ENCODE data around the gene WDR5.

The WDR5 gene

GRCh38 chr9:134182554-134183085, 46.7 kb downstream of the WDR5 start:
- no peak overlapping the region for H3K4me3 ChIP-seq (replicated peaks; ENCODE audit: low read depth, low read length)

GRCh38 chr9:134185536-134186011, 49.7 kb downstream of the WDR5 start:
- DNase-seq (ENCODE audit: low read depth) = no peak
- no peak overlapping the region for H3K4me3 ChIP-seq (replicated peaks; ENCODE audit: low read depth, low read length)
- TF ChIP-seq CTCF (IDR thresholded peaks at IDR 0.05; ENCODE audit: low read length, missing control alignments) = no peak

More at GRCh38 chr9:134182554-134183085, 46.7 kb downstream of the WDR5 start:
- TF ChIP-seq CTCF (IDR thresholded peaks at IDR 0.05; ENCODE audit: low read length, missing control alignments) = no peak
- DNase-seq (ENCODE audit: low read depth) = peak; percentile 16

- no peak overlapping the region for H3K4me3 ChIP-seq (replicated peaks; ENCODE audit: low read depth, low read length)
- DNase-seq (ENCODE audit: low read depth) = no peak
- TF ChIP-seq CTCF (IDR thresholded peaks at IDR 0.05; ENCODE audit: low read length, missing control alignments) = no peak
Observed at GRCh38 chr9:134186471-134187109, 50.7 kb downstream of the WDR5 start.

- DNase-seq (ENCODE audit: low read depth) = no peak
- no peak overlapping the region for H3K4me3 ChIP-seq (replicated peaks; ENCODE audit: low read depth, low read length)
- TF ChIP-seq CTCF (IDR thresholded peaks at IDR 0.05; ENCODE audit: low read length, missing control alignments) = no peak
Observed at GRCh38 chr9:134187110-134187531, 51.2 kb downstream of the WDR5 start.

GRCh38 chr9:134187891-134188385, 52.1 kb downstream of the WDR5 start:
- no peak overlapping the region for H3K4me3 ChIP-seq (replicated peaks; ENCODE audit: low read depth, low read length)
- no peak for DNase-seq (ENCODE audit: low read depth)
- no peak for TF ChIP-seq CTCF (IDR thresholded peaks at IDR 0.05; ENCODE audit: low read length, missing control alignments)

GRCh38 chr9:134188386-134189144, 52.7 kb downstream of the WDR5 start:
- DNase-seq (ENCODE audit: low read depth) = no peak
- no peak for TF ChIP-seq CTCF (IDR thresholded peaks at IDR 0.05; ENCODE audit: low read length, missing control alignments)
- H3K4me3 ChIP-seq (replicated peaks; ENCODE audit: low read depth, low read length) = no peak overlapping the region
